A549 (cell line): ENCODE data around the gene GK2. TPM values are rescaled to one million over a fixed set of nuclear protein-coding genes. Genes with fewer than 3 reads are reported as not detected.

ENCODE experiments used
- ATAC-seq, 2 experiments: fragments of 200-7000 bp in 1 of 2; fragments of >200 bp in 1 of 2; cut with Nextera tagmentation in 1 of 2; cut with Tn5 transposase in 1 of 2; 3 replicates each; pipeline versions ENCODE4 v1.8.0 to v1.9.1; 2018 to 2020; ENCODE audit warnings: mild to moderate bottlenecking in 1 of 2, moderate library complexity in 1 of 2
- CTCF ChIA-PET: fragments of 300-600 bp; sonication (Branson Sonifier 250); formaldehyde crosslinking; extraction: SDS; loops from one replicate; lab custom pipeline; 2021; ENCODE audit warnings: antibody characterized with exemption, inconsistent platforms; lab: Yijun Ruan, JAX
- POLR2A ChIA-PET: fragments of 350-600 bp; formaldehyde crosslinking; extraction: SDS; loops from one replicate; lab custom pipeline; 2021; ENCODE audit warnings: antibody characterized with exemption, inconsistent platforms; lab: Yijun Ruan, JAX
- DNase-seq, 2 experiments: peaks; one replicate each; pipeline versions ENCODE4 v3.0.0 to v3.0.0-alpha.2; 2011 to 2016; ENCODE audit warnings: low read depth in 1 of 2, low spot score in 1 of 2
- FAIRE-seq: peaks from 2 replicates; lab custom pipeline; 2011; peaks lifted over from hg19 to GRCh38; lab: Jason Lieb, UNC
- H3K27ac ChIP-seq, 2 experiments: fragments of >200 bp; sonication (Bioruptor Twin); formaldehyde crosslinking; 3 replicates each; pipeline ENCODE4 v1.5.1; 2016 to 2017
- H3K4me1 ChIP-seq: fragments of >200 bp; sonication (Bioruptor Twin); formaldehyde crosslinking; 3 replicates; pipeline ENCODE4 v1.6.1; 2016
- H3K4me2 ChIP-seq: fragments of >200 bp; sonication (Bioruptor Twin); formaldehyde crosslinking; 3 replicates; pipeline ENCODE4 v1.6.1; 2016
- H3K4me3 ChIP-seq: fragments of >200 bp; sonication (Bioruptor Twin); formaldehyde crosslinking; 3 replicates; pipeline ENCODE4 v1.5.1; 2016
- H3K9me3 ChIP-seq: fragments of >200 bp; sonication (Bioruptor Twin); formaldehyde crosslinking; 3 replicates; pipeline ENCODE4 v1.6.1; 2016
- CBX2 ChIP-seq: fragments of 200-600 bp; sonication (generic); IDR thresholded peaks from 2 replicates; pipeline ENCODE4 v1.6.1; 2016; ENCODE audit warnings: low read depth, mild to moderate bottlenecking, borderline replicate concordance
- CHD4 ChIP-seq: fragments of 200-600 bp; sonication (generic); IDR thresholded peaks from 2 replicates; pipeline ENCODE4 v1.6.1; 2016; ENCODE audit warnings: antibody characterized with exemption, mild to moderate bottlenecking, borderline replicate concordance
- ELK1 ChIP-seq: fragments of 150-350 bp; IDR thresholded peaks from 2 replicates; pipeline ENCODE4 v1.6.1; 2014; ENCODE audit warnings: low read depth, mild to moderate bottlenecking, low read length
- FOSL2 ChIP-seq, 2 experiments: fragments of 450-650 bp in 1 of 2; fragments of >200 bp in 1 of 2; sonication (Bioruptor Twin) in 1 of 2; formaldehyde crosslinking; IDR thresholded peaks; 2 replicates each; pipeline versions ENCODE4 v1.5.0 to v1.6.1; 2016 to 2020; ENCODE audit warnings: mild to moderate bottlenecking in 1 of 2, moderate library complexity in 1 of 2
- GATA3 ChIP-seq: IDR thresholded peaks from 2 replicates; pipeline ENCODE4 v1.6.1; 2012; ENCODE audit warnings: borderline replicate concordance
- HES2 ChIP-seq: fragments of >200 bp; sonication (Bioruptor Twin); formaldehyde crosslinking; IDR thresholded peaks from 2 replicates; pipeline ENCODE4 v1.6.1; 2016
- HEYL ChIP-seq: fragments of 250-450 bp; sonication (Bioruptor Pico); IDR thresholded peaks from 2 replicates; pipeline ENCODE4 v1.8.0; 2021; ENCODE audit warnings: mild to moderate bottlenecking, moderate library complexity
- HOXA7 ChIP-seq: fragments of 250-450 bp; sonication (Bioruptor Pico); IDR thresholded peaks from 2 replicates; pipeline ENCODE4 v1.5.0; 2020; ENCODE audit warnings: mild to moderate bottlenecking, moderate library complexity
- JUNB ChIP-seq: fragments of >200 bp; sonication (Bioruptor Twin); formaldehyde crosslinking; IDR thresholded peaks from 2 replicates; pipeline ENCODE4 v1.6.1; 2016
- MAFK ChIP-seq: fragments of 450-650 bp; IDR thresholded peaks from 2 replicates; pipeline ENCODE4 v1.6.1; 2014; ENCODE audit not compliant: partially characterized antibody
- MAX ChIP-seq: IDR thresholded peaks from 2 replicates; pipeline ENCODE4 v1.6.1; 2012
- MAZ ChIP-seq: fragments of 150-350 bp; IDR thresholded peaks from 2 replicates; pipeline ENCODE4 v1.6.1; 2014; ENCODE audit warnings: antibody characterized with exemption, low read depth, low read length, borderline replicate concordance
- NPAS2 ChIP-seq: fragments of 250-450 bp; sonication (Bioruptor Pico); IDR thresholded peaks from 2 replicates; pipeline ENCODE4 v1.8.0; 2022; ENCODE audit warnings: mild to moderate bottlenecking, moderate library complexity, borderline replicate concordance
- PBX3 ChIP-seq: IDR thresholded peaks from 2 replicates; pipeline ENCODE4 v1.6.1; 2012
- SREBF2 ChIP-seq: fragments of 450-650 bp; IDR thresholded peaks from 2 replicates; pipeline ENCODE4 v1.6.1; 2014; ENCODE audit warnings: mild to moderate bottlenecking, moderate library complexity
- ZFP36 ChIP-seq: fragments of 450-650 bp; IDR thresholded peaks from 2 replicates; pipeline ENCODE4 v1.6.1; 2014; ENCODE audit warnings: borderline replicate concordance; ENCODE audit not compliant: partially characterized antibody
- WGBS: methylation state at CpG from one replicate; pipeline ENCODE4 v1.1.6; 2017; ENCODE audit errors: missing lambda C conversion rate; 5-methylcytosine and 5-hydroxymethylcytosine counted together
- polyA plus RNA-seq, 4 experiments: library from polyadenylated mRNA; depleted of rRNA in 3 of 4; stranded (reverse); fragments of >200 nt; fragmentation: RNase III in 1 of 4; extraction: RNeasy Plus Mini Kit Qiagen cat#74134 plus additional on column Dnase treatment in 1 of 4; gene quantifications; 2 replicates in 3 of 4; 3 replicates in 1 of 4; pipeline ENCODE4 v1.2.3, GENCODE V29; 2011 to 2017

GK2 gene
- polyA plus RNA-seq, 2 of the 4 experiments (the other 2 are of a cell fraction) = not detected

- DNase-seq = no peak
- no peak for TF ChIP-seq HEYL
- no peak for TF ChIP-seq NPAS2 (CRISPR knock-in tag)
- no peak for TF ChIP-seq JUNB
- ChIA-PET POLR2A (no interaction called here), CTCF (no interaction called here)
- Histone ChIP-seq H3K4me3 (no peak overlapping the region), H3K9me3 (no peaks in the 10 kb centered on the region), H3K4me1 (no peaks in the 10 kb centered on the region), H3K4me2 (no peak overlapping the region), H3K27ac (no peak overlapping the region)
- ATAC-seq = no peak
- 3% methylated on average over 2 of the region's 2 CpGs for WGBS
- no peak for FAIRE-seq
These were observed 40.9 kb downstream of the GK2 start for GRCh38 chr4:79367096-79367495.

GRCh38 chr4:79366422-79366821 lies 41.6 kb downstream of the GK2 start:
- no peak for TF ChIP-seq HOXA7 (CRISPR knock-in tag)
- TF ChIP-seq MAFK = peak; percentile 17
- TF ChIP-seq PBX3 = no peak
- ChIA-PET POLR2A (no interaction called here), CTCF (no interaction called here)
- FAIRE-seq = no peak
- DNase-seq = no peak
- H3K4me1 ChIP-seq = no peaks in the 10 kb centered on the region
- ATAC-seq = no peak
- H3K9me3 ChIP-seq = no peaks in the 10 kb centered on the region
- no peak overlapping the region for H3K4me3 ChIP-seq
- H3K4me2 ChIP-seq = no peak overlapping the region
- H3K27ac ChIP-seq = no peak overlapping the region

GRCh38 chr4:79364061-79364460 lies 44.0 kb downstream of the GK2 start:
- 11% methylated on average over 6 of the region's 6 CpGs for WGBS
- CTCF ChIA-PET = no interaction called here

GRCh38 chr4:79362626-79363025 lies 45.4 kb downstream of the GK2 start:
- TF ChIP-seq FOSL2 (IDR thresholded peaks at IDR 0.05) = no peak
- TF ChIP-seq FOSL2 (CRISPR knock-in tag; IDR thresholded peaks at IDR 0.05) = no peak
- no peak for TF ChIP-seq MAX
- Histone ChIP-seq H3K27ac (no peak overlapping the region), H3K4me2 (no peak overlapping the region), H3K4me1 (no peaks in the 10 kb centered on the region), H3K9me3 (no peaks in the 10 kb centered on the region), H3K4me3 (no peak overlapping the region)
- ChIA-PET CTCF (interaction anchor here (0.9 kb wide), 1 partner anchor 202 kb away, joined by 3 read pairs; no protein-coding TSS in a partner anchor), POLR2A (no interaction called here)
- DNase-seq (no peak), ATAC-seq (no peak), FAIRE-seq (no peak)
- WGBS = 10% methylated on average over 4 of the region's 4 CpGs

More at GRCh38 chr4:79364061-79364460, 44.0 kb downstream of the GK2 start:
- TF ChIP-seq JUNB (no peak), GATA3 (no peak), MAX (no peak), ZFP36 (no peak), NPAS2 (CRISPR knock-in tag) (no peak), SREBF2 (no peak), CHD4 (no peak), MAZ (no peak), ELK1 (no peak), HES2 (no peak), HEYL (no peak), FOSL2 (IDR thresholded peaks at IDR 0.05) (no peak), FOSL2 (CRISPR knock-in tag; IDR thresholded peaks at IDR 0.05) (no peak), CBX2 (no peak)
- Histone ChIP-seq H3K27ac (no peak overlapping the region), H3K4me1 (no peaks in the 10 kb centered on the region), H3K9me3 (no peaks in the 10 kb centered on the region), H3K4me3 (no peak overlapping the region), H3K4me2 (no peak overlapping the region)
- no peak for DNase-seq
- no peak for ATAC-seq
- POLR2A ChIA-PET = no interaction called here
- no peak for FAIRE-seq
